ENCODE measurements around the gene IFT20.

DNA sequence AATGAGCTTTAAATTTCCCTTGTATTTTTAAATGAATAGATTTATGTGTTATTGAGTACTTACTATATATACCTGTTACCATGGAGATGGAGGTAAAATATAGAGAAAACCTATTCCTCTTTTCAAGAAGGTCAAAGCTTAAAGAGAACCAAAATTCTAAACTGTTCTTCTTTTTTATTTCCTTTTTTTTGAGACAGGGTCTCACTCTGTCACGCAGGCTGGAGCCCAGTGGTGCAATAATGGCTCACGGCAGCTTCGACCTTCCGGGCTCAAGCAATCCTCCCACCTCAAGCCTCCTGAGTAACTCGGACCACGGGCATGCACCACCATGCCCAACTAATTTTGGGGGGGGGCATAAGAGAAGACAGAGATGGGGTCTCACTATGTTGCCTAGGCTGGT lies 41.3 kb downstream of the IFT20 start:
- TF ChIP-seq, protein P1, sequence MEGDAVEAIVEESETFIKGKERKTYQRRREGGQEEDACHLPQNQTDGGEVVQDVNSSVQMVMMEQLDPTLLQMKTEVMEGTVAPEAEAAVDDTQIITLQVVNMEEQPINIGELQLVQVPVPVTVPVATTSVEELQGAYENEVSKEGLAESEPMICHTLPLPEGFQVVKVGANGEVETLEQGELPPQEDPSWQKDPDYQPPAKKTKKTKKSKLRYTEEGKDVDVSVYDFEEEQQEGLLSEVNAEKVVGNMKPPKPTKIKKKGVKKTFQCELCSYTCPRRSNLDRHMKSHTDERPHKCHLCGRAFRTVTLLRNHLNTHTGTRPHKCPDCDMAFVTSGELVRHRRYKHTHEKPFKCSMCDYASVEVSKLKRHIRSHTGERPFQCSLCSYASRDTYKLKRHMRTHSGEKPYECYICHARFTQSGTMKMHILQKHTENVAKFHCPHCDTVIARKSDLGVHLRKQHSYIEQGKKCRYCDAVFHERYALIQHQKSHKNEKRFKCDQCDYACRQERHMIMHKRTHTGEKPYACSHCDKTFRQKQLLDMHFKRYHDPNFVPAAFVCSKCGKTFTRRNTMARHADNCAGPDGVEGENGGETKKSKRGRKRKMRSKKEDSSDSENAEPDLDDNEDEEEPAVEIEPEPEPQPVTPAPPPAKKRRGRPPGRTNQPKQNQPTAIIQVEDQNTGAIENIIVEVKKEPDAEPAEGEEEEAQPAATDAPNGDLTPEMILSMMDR (conservative IDR thresholded peaks at IDR 0.05; ENCODE audit: low read depth in 2 of 2): no peak
- TF ChIP-seq EZH2phosphoT487 (IDR thresholded peaks at IDR 0.05; ENCODE audit: unreplicated experiment): no peak
- TF ChIP-seq, protein P2, sequence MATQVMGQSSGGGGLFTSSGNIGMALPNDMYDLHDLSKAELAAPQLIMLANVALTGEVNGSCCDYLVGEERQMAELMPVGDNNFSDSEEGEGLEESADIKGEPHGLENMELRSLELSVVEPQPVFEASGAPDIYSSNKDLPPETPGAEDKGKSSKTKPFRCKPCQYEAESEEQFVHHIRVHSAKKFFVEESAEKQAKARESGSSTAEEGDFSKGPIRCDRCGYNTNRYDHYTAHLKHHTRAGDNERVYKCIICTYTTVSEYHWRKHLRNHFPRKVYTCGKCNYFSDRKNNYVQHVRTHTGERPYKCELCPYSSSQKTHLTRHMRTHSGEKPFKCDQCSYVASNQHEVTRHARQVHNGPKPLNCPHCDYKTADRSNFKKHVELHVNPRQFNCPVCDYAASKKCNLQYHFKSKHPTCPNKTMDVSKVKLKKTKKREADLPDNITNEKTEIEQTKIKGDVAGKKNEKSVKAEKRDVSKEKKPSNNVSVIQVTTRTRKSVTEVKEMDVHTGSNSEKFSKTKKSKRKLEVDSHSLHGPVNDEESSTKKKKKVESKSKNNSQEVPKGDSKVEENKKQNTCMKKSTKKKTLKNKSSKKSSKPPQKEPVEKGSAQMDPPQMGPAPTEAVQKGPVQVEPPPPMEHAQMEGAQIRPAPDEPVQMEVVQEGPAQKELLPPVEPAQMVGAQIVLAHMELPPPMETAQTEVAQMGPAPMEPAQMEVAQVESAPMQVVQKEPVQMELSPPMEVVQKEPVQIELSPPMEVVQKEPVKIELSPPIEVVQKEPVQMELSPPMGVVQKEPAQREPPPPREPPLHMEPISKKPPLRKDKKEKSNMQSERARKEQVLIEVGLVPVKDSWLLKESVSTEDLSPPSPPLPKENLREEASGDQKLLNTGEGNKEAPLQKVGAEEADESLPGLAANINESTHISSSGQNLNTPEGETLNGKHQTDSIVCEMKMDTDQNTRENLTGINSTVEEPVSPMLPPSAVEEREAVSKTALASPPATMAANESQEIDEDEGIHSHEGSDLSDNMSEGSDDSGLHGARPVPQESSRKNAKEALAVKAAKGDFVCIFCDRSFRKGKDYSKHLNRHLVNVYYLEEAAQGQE (IDR thresholded peaks at IDR 0.05; ENCODE audit: unreplicated experiment): no peak
- no peak for TF ChIP-seq EZH2 (IDR thresholded peaks at IDR 0.05; ENCODE audit: low read depth, unreplicated experiment)
- TF ChIP-seq CREB1 (CRISPR knock-in tag; IDR thresholded peaks at IDR 0.05; ENCODE audit: low read depth): no peak
- TF ChIP-seq POLR2AphosphoS5 (IDR thresholded peaks at IDR 0.05; ENCODE audit: low read depth): no peak
- TF ChIP-seq JUNB (IDR thresholded peaks at IDR 0.05; ENCODE audit: unreplicated experiment): no peak
- TF ChIP-seq ZNF114 (CRISPR knock-in tag; IDR thresholded peaks at IDR 0.05): no peak
- TF ChIP-seq NANOG (IDR thresholded peaks at IDR 0.05; ENCODE audit: borderline replicate concordance): no peak
- no peak for TF ChIP-seq STAT1 (IDR thresholded peaks at IDR 0.05; ENCODE audit: unreplicated experiment)
- TF ChIP-seq, protein P3, sequence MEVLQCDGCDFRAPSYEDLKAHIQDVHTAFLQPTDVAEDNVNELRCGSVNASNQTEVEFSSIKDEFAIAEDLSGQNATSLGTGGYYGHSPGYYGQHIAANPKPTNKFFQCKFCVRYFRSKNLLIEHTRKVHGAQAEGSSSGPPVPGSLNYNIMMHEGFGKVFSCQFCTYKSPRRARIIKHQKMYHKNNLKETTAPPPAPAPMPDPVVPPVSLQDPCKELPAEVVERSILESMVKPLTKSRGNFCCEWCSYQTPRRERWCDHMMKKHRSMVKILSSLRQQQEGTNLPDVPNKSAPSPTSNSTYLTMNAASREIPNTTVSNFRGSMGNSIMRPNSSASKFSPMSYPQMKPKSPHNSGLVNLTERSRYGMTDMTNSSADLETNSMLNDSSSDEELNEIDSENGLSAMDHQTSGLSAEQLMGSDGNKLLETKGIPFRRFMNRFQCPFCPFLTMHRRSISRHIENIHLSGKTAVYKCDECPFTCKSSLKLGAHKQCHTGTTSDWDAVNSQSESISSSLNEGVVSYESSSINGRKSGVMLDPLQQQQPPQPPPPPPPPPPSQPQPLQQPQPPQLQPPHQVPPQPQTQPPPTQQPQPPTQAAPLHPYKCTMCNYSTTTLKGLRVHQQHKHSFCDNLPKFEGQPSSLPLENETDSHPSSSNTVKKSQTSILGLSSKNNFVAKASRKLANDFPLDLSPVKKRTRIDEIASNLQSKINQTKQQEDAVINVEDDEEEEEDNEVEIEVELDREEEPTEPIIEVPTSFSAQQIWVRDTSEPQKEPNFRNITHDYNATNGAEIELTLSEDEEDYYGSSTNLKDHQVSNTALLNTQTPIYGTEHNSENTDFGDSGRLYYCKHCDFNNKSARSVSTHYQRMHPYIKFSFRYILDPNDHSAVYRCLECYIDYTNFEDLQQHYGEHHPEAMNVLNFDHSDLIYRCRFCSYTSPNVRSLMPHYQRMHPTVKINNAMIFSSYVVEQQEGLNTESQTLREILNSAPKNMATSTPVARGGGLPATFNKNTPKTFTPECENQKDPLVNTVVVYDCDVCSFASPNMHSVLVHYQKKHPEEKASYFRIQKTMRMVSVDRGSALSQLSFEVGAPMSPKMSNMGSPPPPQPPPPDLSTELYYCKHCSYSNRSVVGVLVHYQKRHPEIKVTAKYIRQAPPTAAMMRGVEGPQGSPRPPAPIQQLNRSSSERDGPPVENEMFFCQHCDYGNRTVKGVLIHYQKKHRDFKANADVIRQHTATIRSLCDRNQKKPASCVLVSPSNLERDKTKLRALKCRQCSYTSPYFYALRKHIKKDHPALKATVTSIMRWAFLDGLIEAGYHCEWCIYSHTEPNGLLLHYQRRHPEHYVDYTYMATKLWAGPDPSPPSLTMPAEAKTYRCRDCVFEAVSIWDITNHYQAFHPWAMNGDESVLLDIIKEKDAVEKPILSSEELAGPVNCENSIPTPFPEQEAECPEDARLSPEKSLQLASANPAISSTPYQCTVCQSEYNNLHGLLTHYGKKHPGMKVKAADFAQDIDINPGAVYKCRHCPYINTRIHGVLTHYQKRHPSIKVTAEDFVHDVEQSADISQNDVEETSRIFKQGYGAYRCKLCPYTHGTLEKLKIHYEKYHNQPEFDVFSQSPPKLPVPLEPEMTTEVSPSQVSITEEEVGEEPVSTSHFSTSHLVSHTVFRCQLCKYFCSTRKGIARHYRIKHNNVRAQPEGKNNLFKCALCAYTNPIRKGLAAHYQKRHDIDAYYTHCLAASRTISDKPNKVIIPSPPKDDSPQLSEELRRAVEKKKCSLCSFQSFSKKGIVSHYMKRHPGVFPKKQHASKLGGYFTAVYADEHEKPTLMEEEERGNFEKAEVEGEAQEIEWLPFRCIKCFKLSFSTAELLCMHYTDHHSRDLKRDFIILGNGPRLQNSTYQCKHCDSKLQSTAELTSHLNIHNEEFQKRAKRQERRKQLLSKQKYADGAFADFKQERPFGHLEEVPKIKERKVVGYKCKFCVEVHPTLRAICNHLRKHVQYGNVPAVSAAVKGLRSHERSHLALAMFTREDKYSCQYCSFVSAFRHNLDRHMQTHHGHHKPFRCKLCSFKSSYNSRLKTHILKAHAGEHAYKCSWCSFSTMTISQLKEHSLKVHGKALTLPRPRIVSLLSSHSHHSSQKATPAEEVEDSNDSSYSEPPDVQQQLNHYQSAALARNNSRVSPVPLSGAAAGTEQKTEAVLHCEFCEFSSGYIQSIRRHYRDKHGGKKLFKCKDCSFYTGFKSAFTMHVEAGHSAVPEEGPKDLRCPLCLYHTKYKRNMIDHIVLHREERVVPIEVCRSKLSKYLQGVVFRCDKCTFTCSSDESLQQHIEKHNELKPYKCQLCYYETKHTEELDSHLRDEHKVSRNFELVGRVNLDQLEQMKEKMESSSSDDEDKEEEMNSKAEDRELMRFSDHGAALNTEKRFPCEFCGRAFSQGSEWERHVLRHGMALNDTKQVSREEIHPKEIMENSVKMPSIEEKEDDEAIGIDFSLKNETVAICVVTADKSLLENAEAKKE (CRISPR knock-in tag; IDR thresholded peaks at IDR 0.05): no peak
- TF ChIP-seq, protein P4, sequence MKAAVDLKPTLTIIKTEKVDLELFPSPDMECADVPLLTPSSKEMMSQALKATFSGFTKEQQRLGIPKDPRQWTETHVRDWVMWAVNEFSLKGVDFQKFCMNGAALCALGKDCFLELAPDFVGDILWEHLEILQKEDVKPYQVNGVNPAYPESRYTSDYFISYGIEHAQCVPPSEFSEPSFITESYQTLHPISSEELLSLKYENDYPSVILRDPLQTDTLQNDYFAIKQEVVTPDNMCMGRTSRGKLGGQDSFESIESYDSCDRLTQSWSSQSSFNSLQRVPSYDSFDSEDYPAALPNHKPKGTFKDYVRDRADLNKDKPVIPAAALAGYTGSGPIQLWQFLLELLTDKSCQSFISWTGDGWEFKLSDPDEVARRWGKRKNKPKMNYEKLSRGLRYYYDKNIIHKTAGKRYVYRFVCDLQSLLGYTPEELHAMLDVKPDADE (IDR thresholded peaks at IDR 0.05): no peak
- no peak for TF ChIP-seq ZNF331 (CRISPR knock-in tag; IDR thresholded peaks at IDR 0.05; ENCODE audit: low read depth)

Measured in GM23338 (cell line).